RWPE2 (cell line): ENCODE data around the gene TAF3.

ENCODE experiments used
- ATAC-seq: fragments of 200-7000 bp; cut with Tn5 transposase; 3 replicates; pipeline ENCODE4 v1.9.1; 2021; ENCODE audit warnings: low read depth
- DNase-seq: peaks from one replicate; pipeline ENCODE4 v3.0.0-alpha.2; 2020; ENCODE audit warnings: low spot score
- H3K27ac ChIP-seq: fragments of 450-650 bp; 2 replicates; pipeline ENCODE4 v1.5.1; 2017; ENCODE audit warnings: mild to moderate bottlenecking; ENCODE audit not compliant: poor library complexity, severe bottlenecking
- H3K27me3 ChIP-seq: fragments of 250-450 bp; sonication (Bioruptor Pico); 2 replicates; pipeline ENCODE4 v1.5.1; 2021; ENCODE audit warnings: mild to moderate bottlenecking, moderate library complexity; ENCODE audit not compliant: insufficient read depth, poor library complexity, severe bottlenecking
- H3K36me3 ChIP-seq: fragments of 250-450 bp; sonication (Bioruptor Pico); 2 replicates; pipeline ENCODE4 v1.5.1; 2020; ENCODE audit warnings: low read depth, mild to moderate bottlenecking, moderate library complexity
- H3K4me1 ChIP-seq: fragments of 250-450 bp; sonication (Bioruptor Pico); 2 replicates; pipeline ENCODE4 v1.5.1; 2021; ENCODE audit warnings: mild to moderate bottlenecking, moderate library complexity; ENCODE audit not compliant: insufficient read depth, poor library complexity, severe bottlenecking
- H3K4me3 ChIP-seq: fragments of 250-450 bp; sonication (Bioruptor Pico); 2 replicates; pipeline ENCODE4 v1.5.1; 2021; ENCODE audit warnings: mild to moderate bottlenecking, moderate library complexity; ENCODE audit not compliant: severe bottlenecking
- H3K9me3 ChIP-seq: fragments of 250-450 bp; sonication (Bioruptor Pico); 2 replicates; pipeline ENCODE4 v1.5.1; 2021; ENCODE audit warnings: mild to moderate bottlenecking, moderate library complexity; ENCODE audit not compliant: severe bottlenecking
- CTCF ChIP-seq: fragments of 450-650 bp; IDR thresholded peaks from one replicate; pipeline ENCODE4 v1.5.1; 2017; ENCODE audit warnings: mild to moderate bottlenecking, moderate library complexity; ENCODE audit not compliant: poor library complexity, severe bottlenecking

Gene TAF3

GRCh38 chr10:7887174-7887816 is 69.0 kb downstream of the TAF3 start:
- no peak for TF ChIP-seq CTCF
- ATAC-seq (no peak), DNase-seq (no peak)
- Histone ChIP-seq H3K27ac (no peak overlapping the region), H3K9me3 (no peaks in the 10 kb centered on the region), H3K27me3 (no peaks in the 10 kb centered on the region), H3K36me3 (no peaks in the 10 kb centered on the region), H3K4me1 (no peaks in the 10 kb centered on the region), H3K4me3 (no peak overlapping the region)

GRCh38 chr10:7889947-7890542 is 71.7 kb downstream of the TAF3 start:
- Histone ChIP-seq H3K36me3 (no peaks in the 10 kb centered on the region), H3K27ac (no peak overlapping the region), H3K4me3 (no peak overlapping the region), H3K4me1 (no peaks in the 10 kb centered on the region), H3K27me3 (no peaks in the 10 kb centered on the region), H3K9me3 (no peaks in the 10 kb centered on the region)
- no peak for DNase-seq
- TF ChIP-seq CTCF = no peak
- ATAC-seq = no peak

GRCh38 chr10:7890781-7891180 is 72.5 kb downstream of the TAF3 start:
- H3K36me3 ChIP-seq = no peaks in the 10 kb centered on the region
- ATAC-seq = no peak
- H3K27ac ChIP-seq = no peak overlapping the region
- DNase-seq = no peak
- TF ChIP-seq CTCF = no peak
- no peaks in the 10 kb centered on the region for H3K27me3 ChIP-seq
- no peak overlapping the region for H3K4me3 ChIP-seq
- H3K4me1 ChIP-seq = no peaks in the 10 kb centered on the region
- no peaks in the 10 kb centered on the region for H3K9me3 ChIP-seq

- no peaks in the 10 kb centered on the region; the same call in 1 of the 2 replicates for H3K36me3 ChIP-seq
- no peaks in the 10 kb centered on the region for H3K4me1 ChIP-seq
- ATAC-seq (no peak), DNase-seq (no peak)
- no peak overlapping the region for H3K4me3 ChIP-seq
- no peaks in the 10 kb centered on the region for H3K27me3 ChIP-seq
- H3K27ac ChIP-seq = no peak overlapping the region
- no peak for TF ChIP-seq CTCF
- H3K9me3 ChIP-seq = no peaks in the 10 kb centered on the region
These were observed 73.3 kb downstream of the TAF3 start for GRCh38 chr10:7891634-7892033.

GRCh38 chr10:7892146-7892545 is 73.8 kb downstream of the TAF3 start:
- Histone ChIP-seq H3K27ac (no peak overlapping the region), H3K27me3 (no peaks in the 10 kb centered on the region), H3K9me3 (no peaks in the 10 kb centered on the region), H3K4me3 (no peak overlapping the region), H3K4me1 (no peaks in the 10 kb centered on the region), H3K36me3 (no peaks in the 10 kb centered on the region; the same call in 1 of the 2 replicates)
- TF ChIP-seq CTCF = no peak
- DNase-seq (no peak), ATAC-seq (no peak)
